PFSK-1 (cell line): Measurements from ENCODE around the gene CDAN1.

Source experiments
- POLR2AphosphoS5 ChIP-seq: IDR thresholded peaks from 2 replicates; pipeline ENCODE4 v1.6.1; 2012; ENCODE audit warnings: low read depth, mild to moderate bottlenecking, control low read depth, low read length, moderate library complexity
- SIN3A ChIP-seq: IDR thresholded peaks from 2 replicates; pipeline ENCODE4 v1.6.1; 2012; ENCODE audit warnings: mild to moderate bottlenecking, low read length, moderate library complexity, borderline replicate concordance; ENCODE audit not compliant: insufficient read depth
- TAF1 ChIP-seq: IDR thresholded peaks from 2 replicates; pipeline ENCODE4 v1.6.1; 2012; ENCODE audit warnings: low read length, control low read depth, borderline replicate concordance; ENCODE audit not compliant: insufficient read depth
- TF ChIP-seq, protein P1 (sequence below), 2 experiments: IDR thresholded peaks; 2 replicates each; pipeline versions ENCODE4 v1.6.1 to v1.8.0; 2011 to 2012; ENCODE audit warnings: low read depth in 2 of 2, low read length in 2 of 2, control low read depth in 1 of 2, inconsistent platforms in 1 of 2, mild to moderate bottlenecking in 1 of 2, moderate library complexity in 1 of 2; ENCODE audit not compliant: insufficient read depth in 1 of 2

DNA sequence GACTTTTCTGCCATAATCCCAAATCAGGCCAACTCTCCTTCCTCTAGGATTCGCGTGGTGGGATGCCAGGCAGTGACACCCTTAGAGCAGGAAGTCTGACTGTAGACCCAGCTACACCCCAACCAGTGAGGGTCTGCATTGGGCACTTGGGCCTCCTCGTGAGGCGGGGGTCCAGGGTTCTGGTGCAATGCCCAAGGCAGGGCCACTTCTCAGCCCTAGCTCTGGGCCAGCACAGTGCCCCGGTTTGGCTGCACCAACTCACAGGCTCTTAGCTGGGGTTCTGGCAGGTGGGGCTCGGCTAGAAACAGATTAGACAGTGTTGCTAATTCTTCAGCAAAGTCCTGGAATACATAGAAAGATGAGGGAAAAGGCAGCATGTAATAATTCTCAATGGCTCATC lies 12.7 kb downstream of the CDAN1 start:
- TF ChIP-seq TAF1: no peak
- no peak for TF ChIP-seq SIN3A
- no peak for TF ChIP-seq POLR2AphosphoS5
- TF ChIP-seq, protein P1, sequence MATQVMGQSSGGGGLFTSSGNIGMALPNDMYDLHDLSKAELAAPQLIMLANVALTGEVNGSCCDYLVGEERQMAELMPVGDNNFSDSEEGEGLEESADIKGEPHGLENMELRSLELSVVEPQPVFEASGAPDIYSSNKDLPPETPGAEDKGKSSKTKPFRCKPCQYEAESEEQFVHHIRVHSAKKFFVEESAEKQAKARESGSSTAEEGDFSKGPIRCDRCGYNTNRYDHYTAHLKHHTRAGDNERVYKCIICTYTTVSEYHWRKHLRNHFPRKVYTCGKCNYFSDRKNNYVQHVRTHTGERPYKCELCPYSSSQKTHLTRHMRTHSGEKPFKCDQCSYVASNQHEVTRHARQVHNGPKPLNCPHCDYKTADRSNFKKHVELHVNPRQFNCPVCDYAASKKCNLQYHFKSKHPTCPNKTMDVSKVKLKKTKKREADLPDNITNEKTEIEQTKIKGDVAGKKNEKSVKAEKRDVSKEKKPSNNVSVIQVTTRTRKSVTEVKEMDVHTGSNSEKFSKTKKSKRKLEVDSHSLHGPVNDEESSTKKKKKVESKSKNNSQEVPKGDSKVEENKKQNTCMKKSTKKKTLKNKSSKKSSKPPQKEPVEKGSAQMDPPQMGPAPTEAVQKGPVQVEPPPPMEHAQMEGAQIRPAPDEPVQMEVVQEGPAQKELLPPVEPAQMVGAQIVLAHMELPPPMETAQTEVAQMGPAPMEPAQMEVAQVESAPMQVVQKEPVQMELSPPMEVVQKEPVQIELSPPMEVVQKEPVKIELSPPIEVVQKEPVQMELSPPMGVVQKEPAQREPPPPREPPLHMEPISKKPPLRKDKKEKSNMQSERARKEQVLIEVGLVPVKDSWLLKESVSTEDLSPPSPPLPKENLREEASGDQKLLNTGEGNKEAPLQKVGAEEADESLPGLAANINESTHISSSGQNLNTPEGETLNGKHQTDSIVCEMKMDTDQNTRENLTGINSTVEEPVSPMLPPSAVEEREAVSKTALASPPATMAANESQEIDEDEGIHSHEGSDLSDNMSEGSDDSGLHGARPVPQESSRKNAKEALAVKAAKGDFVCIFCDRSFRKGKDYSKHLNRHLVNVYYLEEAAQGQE (IDR thresholded peaks at IDR 0.05; ENCODE audit: insufficient read depth in 1 of 2, low read depth in 2 of 2, low read length in 2 of 2): no peak
